Measurements from ENCODE around the gene MAP3K6.
"Not testable (repeated sequence)": the region's sequence is repeated elsewhere in the genome, so short reads cannot be mapped to it uniquely, and the experiment has no call there.

Gene MAP3K6

DNA sequence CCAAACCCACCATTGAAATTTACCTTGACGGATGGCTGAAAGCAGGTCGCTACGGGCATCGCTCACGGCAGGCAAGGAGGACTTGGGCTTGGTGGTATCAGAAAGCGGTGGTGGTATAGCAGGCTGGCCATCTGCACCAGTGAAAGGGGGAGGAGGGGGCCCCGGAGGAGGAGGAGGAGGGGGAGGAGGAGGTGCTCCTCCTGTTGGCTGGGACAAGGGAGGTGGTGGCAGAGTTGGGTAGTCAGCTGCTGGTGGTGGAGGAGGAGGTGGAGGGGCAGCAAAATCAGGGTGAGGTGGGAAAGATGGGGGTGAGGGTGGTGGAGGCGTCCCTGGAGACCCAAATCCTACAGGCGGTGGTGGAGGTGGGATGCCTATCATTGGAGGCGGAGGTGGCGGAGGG, 42.9 kb upstream of the MAP3K6 start:
- ChIA-PET POLR2A (no interaction called here), CTCF (no interaction called here)
- DNase-seq (ENCODE audit: extremely low spot score): no peak
- TF ChIP-seq FOXA1 (IDR thresholded peaks at IDR 0.05) (no peak), ARNT (IDR thresholded peaks at IDR 0.05) (no peak)
- TF ChIP-seq, protein P1, sequence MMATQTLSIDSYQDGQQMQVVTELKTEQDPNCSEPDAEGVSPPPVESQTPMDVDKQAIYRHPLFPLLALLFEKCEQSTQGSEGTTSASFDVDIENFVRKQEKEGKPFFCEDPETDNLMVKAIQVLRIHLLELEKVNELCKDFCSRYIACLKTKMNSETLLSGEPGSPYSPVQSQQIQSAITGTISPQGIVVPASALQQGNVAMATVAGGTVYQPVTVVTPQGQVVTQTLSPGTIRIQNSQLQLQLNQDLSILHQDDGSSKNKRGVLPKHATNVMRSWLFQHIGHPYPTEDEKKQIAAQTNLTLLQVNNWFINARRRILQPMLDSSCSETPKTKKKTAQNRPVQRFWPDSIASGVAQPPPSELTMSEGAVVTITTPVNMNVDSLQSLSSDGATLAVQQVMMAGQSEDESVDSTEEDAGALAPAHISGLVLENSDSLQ (IDR thresholded peaks at IDR 0.05): no peak

DNA sequence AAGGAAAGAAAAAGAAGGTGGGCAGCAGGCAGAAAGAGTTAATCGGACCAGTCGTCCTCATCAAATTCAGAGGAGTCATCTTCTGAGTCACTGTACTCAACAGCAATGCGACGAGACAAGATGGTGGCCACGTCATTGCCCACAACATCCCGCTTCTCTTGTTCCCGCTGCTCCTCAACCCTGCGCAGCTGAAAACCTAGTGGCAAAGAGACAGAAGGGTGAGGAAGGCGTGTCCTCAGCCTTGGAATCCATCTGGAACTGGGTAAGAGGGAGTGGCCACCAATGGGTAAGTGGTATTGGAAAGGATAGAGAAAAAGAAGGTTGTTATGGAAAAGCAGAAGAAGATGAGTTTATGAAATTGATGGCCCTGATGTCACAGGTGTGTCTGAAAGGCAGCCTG, 41.4 kb upstream of the MAP3K6 start:
- CTCF ChIA-PET: no interaction called here
- DNase-seq (ENCODE audit: extremely low spot score): no peak
- POLR2A ChIA-PET: no interaction called here
- no peak for TF ChIP-seq TARDBP (IDR thresholded peaks at IDR 0.05)
- no peak for TF ChIP-seq HDGF (IDR thresholded peaks at IDR 0.05; ENCODE audit: borderline replicate concordance)
- TF ChIP-seq LEF1 (IDR thresholded peaks at IDR 0.05; ENCODE audit: borderline replicate concordance): no peak
- TF ChIP-seq FOXM1 (IDR thresholded peaks at IDR 0.05; ENCODE audit: borderline replicate concordance): no peak
- no peak for TF ChIP-seq ARNT (IDR thresholded peaks at IDR 0.05)
- no peak for TF ChIP-seq FOXA1 (IDR thresholded peaks at IDR 0.05)
- no peak for TF ChIP-seq L3MBTL2 (conservative IDR thresholded peaks at IDR 0.05)
- no peak for TF ChIP-seq SP1 (IDR thresholded peaks at IDR 0.05)
- no peak for TF ChIP-seq NFRKB (IDR thresholded peaks at IDR 0.05)
- TF ChIP-seq SUZ12 (IDR thresholded peaks at IDR 0.05): no peak
- TF ChIP-seq BHLHE40 (IDR thresholded peaks at IDR 0.05; ENCODE audit: borderline replicate concordance): no peak
- TF ChIP-seq, protein P1 (IDR thresholded peaks at IDR 0.05): no peak
- TF ChIP-seq ELF4 (IDR thresholded peaks at IDR 0.05): no peak
- TF ChIP-seq FOXK2 (IDR thresholded peaks at IDR 0.05): no peak
- TF ChIP-seq CTBP1 (IDR thresholded peaks at IDR 0.05; ENCODE audit: borderline replicate concordance): no peak
- TF ChIP-seq ZNF384 (IDR thresholded peaks at IDR 0.05): no peak

DNA sequence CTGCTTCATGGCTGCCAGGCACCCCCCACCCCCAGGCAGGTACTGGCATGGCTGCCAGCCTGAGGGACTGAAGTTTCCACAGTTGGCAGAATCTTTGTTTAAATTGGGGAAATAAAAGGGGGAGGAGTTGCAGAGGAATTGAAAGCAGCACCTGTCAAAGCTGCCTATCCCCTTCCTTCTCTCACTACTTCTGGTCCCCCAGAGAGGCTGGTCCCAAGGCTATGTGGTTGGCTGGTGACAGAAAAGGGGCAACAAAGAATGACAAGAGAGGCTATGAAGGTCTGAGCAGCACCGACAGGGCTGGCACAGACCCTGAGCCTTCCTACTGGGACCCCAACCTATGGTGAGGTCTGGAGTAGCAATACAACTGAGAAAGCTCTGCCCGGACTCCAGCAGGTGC, 40.0 kb upstream of the MAP3K6 start:
- POLR2A ChIA-PET; DNase-seq (ENCODE audit: extremely low spot score); CTCF ChIA-PET: not testable (repeated sequence)

DNA sequence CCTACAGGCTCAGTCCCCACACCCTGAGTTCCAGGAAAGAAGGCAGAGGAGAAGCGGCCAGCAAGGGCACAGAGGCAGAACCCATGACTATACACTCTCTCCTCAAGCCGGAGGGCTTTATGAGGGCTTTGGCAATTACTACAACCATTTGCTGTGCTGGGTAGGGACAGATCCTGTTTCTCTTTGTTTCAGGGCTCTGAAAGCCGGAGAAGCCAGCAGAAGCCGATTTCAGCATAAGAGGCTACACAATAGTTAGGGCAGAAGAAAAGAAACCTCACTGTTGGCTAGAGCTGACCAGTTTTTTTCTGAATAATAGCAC, 39.6 kb upstream of the MAP3K6 start:
- POLR2A ChIA-PET: no interaction called here
- no peak for DNase-seq (ENCODE audit: extremely low spot score)
- CTCF ChIA-PET: interaction anchor here (0.9 kb wide), 1 partner anchor 46 kb away, joined by 5 read pairs; no protein-coding TSS in a partner anchor
- TF ChIP-seq FOXK2 (IDR thresholded peaks at IDR 0.05) (no peak), LEF1 (IDR thresholded peaks at IDR 0.05; ENCODE audit: borderline replicate concordance) (no peak), FOXM1 (IDR thresholded peaks at IDR 0.05; ENCODE audit: borderline replicate concordance) (no peak), TARDBP (IDR thresholded peaks at IDR 0.05) (no peak), ZNF384 (IDR thresholded peaks at IDR 0.05) (no peak), NFRKB (IDR thresholded peaks at IDR 0.05) (no peak), SP1 (IDR thresholded peaks at IDR 0.05) (no peak), SUZ12 (IDR thresholded peaks at IDR 0.05) (no peak), BHLHE40 (IDR thresholded peaks at IDR 0.05; ENCODE audit: borderline replicate concordance) (no peak), L3MBTL2 (conservative IDR thresholded peaks at IDR 0.05) (no peak), FOXA1 (IDR thresholded peaks at IDR 0.05) (no peak), ELF4 (IDR thresholded peaks at IDR 0.05) (no peak), HDGF (IDR thresholded peaks at IDR 0.05; ENCODE audit: borderline replicate concordance) (no peak), CTBP1 (IDR thresholded peaks at IDR 0.05; ENCODE audit: borderline replicate concordance) (no peak), ARNT (IDR thresholded peaks at IDR 0.05) (no peak)
- TF ChIP-seq, protein P1 (IDR thresholded peaks at IDR 0.05): no peak

DNA sequence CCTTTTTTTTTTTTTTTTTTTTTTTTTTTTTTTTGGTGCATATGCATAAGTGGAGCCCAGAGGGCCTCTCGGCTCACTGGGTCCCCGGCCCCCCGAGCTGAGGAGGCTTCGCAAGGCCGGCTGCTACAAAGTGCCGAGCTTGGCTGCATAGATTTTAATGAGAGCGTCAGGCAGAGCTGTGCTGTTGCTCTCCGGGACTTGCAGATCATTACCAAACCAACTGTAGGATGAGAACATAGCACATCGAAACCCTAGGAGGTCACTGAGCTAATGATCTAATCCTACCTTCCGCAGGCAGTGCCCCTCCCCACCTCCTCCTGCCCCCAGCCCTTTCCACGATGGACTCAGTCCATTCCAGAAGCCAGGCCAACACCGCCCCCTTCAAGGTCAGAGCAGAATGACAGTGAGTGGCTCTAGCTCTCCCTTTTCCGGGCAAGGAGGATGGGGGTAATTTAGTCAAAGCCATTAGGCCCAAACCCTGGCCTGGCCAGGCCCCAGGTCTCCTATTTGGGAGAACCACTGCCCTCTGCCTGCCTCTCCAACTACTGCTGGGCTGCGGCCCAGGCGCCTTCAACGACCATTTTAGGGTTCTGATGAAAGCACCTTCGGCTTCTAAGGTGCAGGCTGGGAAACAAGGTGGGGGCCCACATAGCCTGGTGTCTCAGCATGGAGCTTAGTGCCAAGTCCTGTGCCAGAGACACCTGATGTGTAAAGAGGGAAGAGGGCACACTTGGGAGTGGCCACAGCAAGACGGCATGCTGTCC, 39.0 kb upstream of the MAP3K6 start:
- CTCF ChIA-PET: interaction anchor here (0.9 to 1.5 kb wide), 4 partner anchors 22 to 199 kb away, joined by 3 to 5 read pairs (median 4); no protein-coding TSS in a partner anchor
- POLR2A ChIA-PET; DNase-seq (ENCODE audit: extremely low spot score): not testable (repeated sequence)

DNA sequence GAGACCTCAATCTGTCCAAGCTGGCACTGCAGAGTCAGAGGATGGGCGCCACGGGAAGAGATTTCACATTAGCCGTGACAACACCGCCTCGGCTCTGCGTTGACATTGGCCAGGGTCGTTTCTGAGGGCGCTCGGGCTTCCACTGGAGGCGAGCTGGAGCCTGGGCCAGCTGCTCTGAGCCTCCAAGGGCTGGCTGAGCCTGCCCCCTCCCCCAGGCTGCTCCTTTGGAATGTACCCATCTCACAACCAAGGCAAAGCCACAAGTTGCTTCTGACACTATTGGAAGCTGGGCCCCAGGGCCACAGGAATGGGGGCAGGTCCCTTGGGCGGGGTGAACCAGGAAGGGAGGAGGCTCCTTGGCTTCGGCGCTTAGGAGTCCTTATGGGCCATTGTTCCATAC, 38.3 kb upstream of the MAP3K6 start:
- ChIA-PET CTCF (interaction anchor here (1.0 to 1.5 kb wide), 3 partner anchors 23 to 200 kb away, joined by 3 to 4 read pairs (median 3); no protein-coding TSS in a partner anchor), POLR2A (no interaction called here)
- TF ChIP-seq TARDBP (IDR thresholded peaks at IDR 0.05) (no peak), FOXK2 (IDR thresholded peaks at IDR 0.05) (no peak), CTBP1 (IDR thresholded peaks at IDR 0.05; ENCODE audit: borderline replicate concordance) (no peak), ARNT (IDR thresholded peaks at IDR 0.05) (no peak), BHLHE40 (IDR thresholded peaks at IDR 0.05; ENCODE audit: borderline replicate concordance) (no peak)
- TF ChIP-seq, protein P1 (IDR thresholded peaks at IDR 0.05): no peak
- DNase-seq (ENCODE audit: extremely low spot score): no peak

DNA sequence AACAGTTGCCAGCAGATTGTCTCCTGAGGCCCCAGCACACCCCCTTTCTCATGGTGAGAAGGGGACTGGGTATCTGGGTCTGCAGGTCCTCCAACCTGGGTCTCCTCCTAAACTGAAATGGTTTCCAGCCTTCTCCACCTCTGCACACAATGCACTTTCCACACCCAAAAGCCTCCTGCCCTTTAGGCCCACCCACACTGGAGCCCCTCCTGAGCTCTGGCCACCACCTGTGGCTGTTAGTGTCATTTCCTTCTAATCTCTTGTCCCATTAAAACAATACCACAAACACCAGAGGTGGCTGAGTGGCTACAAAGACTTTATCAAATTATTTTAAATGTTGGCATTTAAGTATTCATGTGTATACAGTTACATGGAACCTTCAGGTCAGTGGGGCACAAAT, 37.2 kb upstream of the MAP3K6 start:
- TF ChIP-seq FOXM1 (IDR thresholded peaks at IDR 0.05; ENCODE audit: borderline replicate concordance) (no peak), LEF1 (IDR thresholded peaks at IDR 0.05; ENCODE audit: borderline replicate concordance) (no peak), BHLHE40 (IDR thresholded peaks at IDR 0.05; ENCODE audit: borderline replicate concordance) (no peak), SUZ12 (IDR thresholded peaks at IDR 0.05) (no peak), L3MBTL2 (conservative IDR thresholded peaks at IDR 0.05) (no peak), NFRKB (IDR thresholded peaks at IDR 0.05) (no peak), ZNF384 (IDR thresholded peaks at IDR 0.05) (no peak), ARNT (IDR thresholded peaks at IDR 0.05) (no peak), ELF4 (IDR thresholded peaks at IDR 0.05) (no peak)
- ChIA-PET POLR2A (no interaction called here), CTCF (no interaction called here)
- DNase-seq (ENCODE audit: extremely low spot score): no peak
